Measurements from ENCODE around the gene ANKRD11.

GRCh38 chr16:89318430-89318758 is 172.0 kb downstream of the ANKRD11 start:
- TF ChIP-seq POLR2A (IDR thresholded peaks at IDR 0.05; ENCODE audit: low read length): no peak
- no peak for TF ChIP-seq GATA1 (IDR thresholded peaks at IDR 0.05; ENCODE audit: low read depth, low read length)
